Keratinocyte (primary cell): ENCODE data around the gene KDM2A. TPM values are rescaled to one million over a fixed set of nuclear protein-coding genes. Genes with fewer than 3 reads are reported as not detected.

Experiments
- DNase-seq: peaks from one replicate; pipeline ENCODE4 v3.0.0-alpha.2; 2011; ENCODE audit warnings: low read depth, missing footprints, low spot score
- FAIRE-seq: peaks from 2 replicates; lab custom pipeline; 2011; peaks lifted over from hg19 to GRCh38; lab: Jason Lieb, UNC
- H2AFZ ChIP-seq: 2 replicates; pipeline ENCODE4 v1.6.0; 2012; ENCODE audit warnings: low read length, control low read depth, inconsistent platforms; ENCODE audit not compliant: control insufficient read depth
- H3K27ac ChIP-seq: 2 replicates; pipeline ENCODE4 v1.5.1; 2011; ENCODE audit warnings: low read length; ENCODE audit not compliant: control insufficient read depth, insufficient read depth
- H3K27me3 ChIP-seq: 3 replicates; pipeline ENCODE4 v1.6.0; 2011; ENCODE audit warnings: low read length; ENCODE audit not compliant: control insufficient read depth, insufficient read depth; ENCODE audit errors: extremely low read depth
- H3K36me3 ChIP-seq, 2 experiments: 2 replicates in 1 of 2; 3 replicates in 1 of 2; pipeline ENCODE4 v1.5.1; 2011; ENCODE audit warnings: low read length in 2 of 2, mild to moderate bottlenecking in 1 of 2; ENCODE audit not compliant: control insufficient read depth in 2 of 2, insufficient read depth in 2 of 2; ENCODE audit errors: extremely low read depth in 1 of 2
- H3K4me1 ChIP-seq: 3 replicates; pipeline ENCODE4 v1.5.1; 2011; ENCODE audit warnings: low read length; ENCODE audit not compliant: control insufficient read depth, insufficient read depth; ENCODE audit errors: extremely low read depth
- H3K4me2 ChIP-seq: 3 replicates; pipeline ENCODE4 v1.6.0; 2011; ENCODE audit warnings: low read depth, low read length; ENCODE audit not compliant: control insufficient read depth, insufficient read depth; ENCODE audit errors: extremely low read depth
- H3K4me3 ChIP-seq, 3 experiments: fragments of 200-600 bp in 1 of 3; sonication (generic) in 1 of 3; 2 replicates in 2 of 3; 3 replicates in 1 of 3; pipeline ENCODE4 v1.5.1; 2011 to 2016; ENCODE audit warnings: low read length in 3 of 3, mild to moderate bottlenecking in 3 of 3, control low read depth in 2 of 3, inconsistent platforms in 1 of 3, low read depth in 1 of 3, mixed read lengths in 1 of 3, mixed run types in 1 of 3, moderate library complexity in 1 of 3; ENCODE audit not compliant: control insufficient read depth in 2 of 3, insufficient read depth in 2 of 3; ENCODE audit errors: extremely low read depth in 1 of 3
- H3K79me2 ChIP-seq: 2 replicates; pipeline ENCODE4 v1.6.0; 2012; ENCODE audit warnings: low read length; ENCODE audit not compliant: control insufficient read depth, insufficient read depth
- H3K9ac ChIP-seq: 3 replicates; pipeline ENCODE4 v1.6.0; 2011; ENCODE audit warnings: low read length; ENCODE audit not compliant: control insufficient read depth, insufficient read depth; ENCODE audit errors: extremely low read depth
- H3K9me1 ChIP-seq: 3 replicates; pipeline ENCODE4 v1.6.0; 2011; ENCODE audit warnings: low read length; ENCODE audit not compliant: control insufficient read depth, insufficient read depth; ENCODE audit errors: extremely low read depth
- H3K9me3 ChIP-seq: 2 replicates; pipeline ENCODE4 v1.5.1; 2012; ENCODE audit warnings: low read depth, low read length; ENCODE audit not compliant: control insufficient read depth
- H4K20me1 ChIP-seq: 3 replicates; pipeline ENCODE4 v1.6.0; 2011; ENCODE audit warnings: low read length; ENCODE audit not compliant: control insufficient read depth, insufficient read depth; ENCODE audit errors: extremely low read depth
- EZH2 ChIP-seq: IDR thresholded peaks from one replicate; pipeline ENCODE4 v1.6.1; 2012; ENCODE audit warnings: inconsistent platforms, mild to moderate bottlenecking, low read length, moderate library complexity
- dilution Hi-C: fragments of 300-500 bp; cut with MboI; formaldehyde crosslinking; loops from one replicate; pipeline ENCODE4 v1.7.0; 2020; ENCODE audit warnings: low sequenced_read_pairs; ENCODE audit not compliant: extremely low pct_ligation_motif_present
- polyA plus RNA-seq, 5 experiments: library from polyadenylated mRNA; depleted of rRNA in 3 of 5; stranded (reverse) in 3 of 5; stranded (forward) in 1 of 5; unstranded in 1 of 5; fragments of >200 nt; gene quantifications; 1 replicate in 1 of 5; 2 replicates in 3 of 5; 3 replicates in 1 of 5; pipeline versions ENCODE4 v1.2.1 to v1.2.3, GENCODE V29; 2011 to 2012; ENCODE audit warnings: missing spikeins in 2 of 5, low read depth in 1 of 5, low replicate concordance in 1 of 5
- TF ChIP-seq, protein P1 (sequence below), 3 experiments: IDR thresholded peaks in 1 of 3; conservative IDR thresholded peaks in 1 of 3; optimal IDR thresholded peaks in 1 of 3; 2 replicates in 2 of 3; 3 replicates in 1 of 3; pipeline versions ENCODE3 to v1.5.1; 2011; ENCODE audit warnings: low read length in 3 of 3, mild to moderate bottlenecking in 3 of 3, moderate library complexity in 2 of 3, control low read depth in 1 of 3, inconsistent platforms in 1 of 3; ENCODE audit not compliant: insufficient read depth in 2 of 3; ENCODE audit errors: extremely low read depth in 1 of 3

The KDM2A gene
- polyA plus RNA-seq, 1 donor (not counting 4 experiments of a cell fraction or from before 2014, with no cell fraction given): 29.9 TPM

- no peak overlapping the region for H3K4me3 ChIP-seq
These were observed 182.4 kb downstream of the KDM2A start for GRCh38 chr11:67301313-67301921.

DNA sequence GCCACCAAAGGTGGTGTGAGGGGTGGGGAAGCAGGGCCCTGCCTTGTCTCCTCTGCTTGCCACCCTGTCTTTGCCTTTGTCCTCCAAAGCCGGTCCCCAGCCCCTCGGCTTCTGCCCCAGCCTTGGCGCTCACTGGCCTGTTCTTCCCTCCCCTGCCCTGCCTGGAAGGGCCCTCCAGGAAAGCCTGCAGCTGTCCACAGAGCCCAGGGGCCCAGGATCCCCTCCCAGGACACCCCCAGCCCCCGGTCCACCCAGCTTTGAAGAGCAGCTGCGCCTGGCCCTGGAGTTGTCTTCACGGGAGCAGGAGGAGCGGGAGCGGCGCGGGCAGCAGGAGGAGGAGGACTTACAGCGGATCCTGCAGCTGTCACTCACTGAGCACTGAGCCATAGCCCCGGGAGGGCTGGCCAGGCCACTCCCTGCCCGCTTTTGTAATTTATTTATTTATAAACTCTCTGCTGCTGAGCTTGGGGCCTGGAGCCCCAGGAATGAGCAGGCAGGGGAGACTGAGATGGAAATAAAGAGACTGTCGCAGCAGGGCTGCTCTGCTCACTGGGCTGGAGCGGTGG, 183.0 kb downstream of the KDM2A start:
- H3K4me2 ChIP-seq: peak overlapping the region; percentile 82
- no peaks in the 10 kb centered on the region for H3K9me1 ChIP-seq
- no peak for TF ChIP-seq EZH2
- TF ChIP-seq, protein P1, sequence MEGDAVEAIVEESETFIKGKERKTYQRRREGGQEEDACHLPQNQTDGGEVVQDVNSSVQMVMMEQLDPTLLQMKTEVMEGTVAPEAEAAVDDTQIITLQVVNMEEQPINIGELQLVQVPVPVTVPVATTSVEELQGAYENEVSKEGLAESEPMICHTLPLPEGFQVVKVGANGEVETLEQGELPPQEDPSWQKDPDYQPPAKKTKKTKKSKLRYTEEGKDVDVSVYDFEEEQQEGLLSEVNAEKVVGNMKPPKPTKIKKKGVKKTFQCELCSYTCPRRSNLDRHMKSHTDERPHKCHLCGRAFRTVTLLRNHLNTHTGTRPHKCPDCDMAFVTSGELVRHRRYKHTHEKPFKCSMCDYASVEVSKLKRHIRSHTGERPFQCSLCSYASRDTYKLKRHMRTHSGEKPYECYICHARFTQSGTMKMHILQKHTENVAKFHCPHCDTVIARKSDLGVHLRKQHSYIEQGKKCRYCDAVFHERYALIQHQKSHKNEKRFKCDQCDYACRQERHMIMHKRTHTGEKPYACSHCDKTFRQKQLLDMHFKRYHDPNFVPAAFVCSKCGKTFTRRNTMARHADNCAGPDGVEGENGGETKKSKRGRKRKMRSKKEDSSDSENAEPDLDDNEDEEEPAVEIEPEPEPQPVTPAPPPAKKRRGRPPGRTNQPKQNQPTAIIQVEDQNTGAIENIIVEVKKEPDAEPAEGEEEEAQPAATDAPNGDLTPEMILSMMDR (optimal IDR thresholded peaks at IDR 0.05 in 1 of 3, IDR thresholded peaks at IDR 0.05 in 1 of 3, conservative IDR thresholded peaks at IDR 0.05 in 1 of 3; ENCODE audit: extremely low read depth in 1 of 3, insufficient read depth in 2 of 3, low read length in 3 of 3): no peak
- peaks cover 22% of the 10 kb centered on the region for H3K4me1 ChIP-seq
- H3K4me3 ChIP-seq: no peak overlapping the region
- no peaks in the 10 kb centered on the region for H3K9me3 ChIP-seq
- DNase-seq (no peak), FAIRE-seq (no peak)
- no peak overlapping the region for H2AFZ ChIP-seq
- H3K9ac ChIP-seq: peak overlapping the region; percentile 81
- H3K79me2 ChIP-seq: peaks cover 2% of the 10 kb centered on the region
- no peak overlapping the region for H3K27ac ChIP-seq
- peaks cover 32 to 35% of the 10 kb centered on the region in 2 experiments for H3K36me3 ChIP-seq
- dilution Hi-C loops: no loop called here
- H3K27me3 ChIP-seq: no peaks in the 10 kb centered on the region
- no peaks in the 10 kb centered on the region for H4K20me1 ChIP-seq

More at GRCh38 chr11:67301313-67301921, 182.4 kb downstream of the KDM2A start:
- no peak for TF ChIP-seq EZH2
- TF ChIP-seq, protein P1 (optimal IDR thresholded peaks at IDR 0.05 in 1 of 3, IDR thresholded peaks at IDR 0.05 in 1 of 3, conservative IDR thresholded peaks at IDR 0.05 in 1 of 3; ENCODE audit: extremely low read depth in 1 of 3, insufficient read depth in 2 of 3, low read length in 3 of 3): no peak
- Histone ChIP-seq H3K4me1 (peaks cover 22% of the 10 kb centered on the region), H3K79me2 (peaks cover 2% of the 10 kb centered on the region), H2AFZ (no peak overlapping the region), H3K9me3 (no peaks in the 10 kb centered on the region), H3K27me3 (no peaks in the 10 kb centered on the region), H3K9me1 (no peaks in the 10 kb centered on the region), H3K4me2 (no peak overlapping the region), H3K9ac (no peak overlapping the region), H4K20me1 (no peaks in the 10 kb centered on the region), H3K27ac (no peak overlapping the region), H3K36me3 (peaks cover 31 to 32% of the 10 kb centered on the region in 2 experiments)
- FAIRE-seq (no peak), DNase-seq (no peak)
- dilution Hi-C loops: no loop called here
